Activated CD4-positive, alpha-beta T cell treated with anti-CD3 and anti-CD28 coated beads, Interleukin-2, Interleukin-6, amounts not matched to agents 100 ng/mL and 50 ng/mL, durations not matched to agents 16 hours and 8 hours (primary cell): ENCODE measurements around the gene SLCO1A2.
"Not testable (repeated sequence)": the region's sequence is repeated elsewhere in the genome, so short reads cannot be mapped to it uniquely, and the experiment has no call there.

Source experiments
- DNase-seq: peaks from one replicate; pipeline ENCODE4 v3.0.0-alpha.2; 2020

SLCO1A2 gene

GRCh38 chr12:21334771-21335325 lies at the start of gene SLCO1A2:
TSS of gene SLCO1A2 (minus strand) at chr12:21334917. CDS start at chr12:21334647, 270 bp downstream.
- DNase-seq = no peak

GRCh38 chr12:21384261-21384660 lies 49.5 kb upstream of the SLCO1A2 start:
- no peak for DNase-seq

GRCh38 chr12:21381320-21381719 lies 46.6 kb upstream of the SLCO1A2 start:
- DNase-seq = not testable (repeated sequence)

GRCh38 chr12:21379218-21379617 lies 44.5 kb upstream of the SLCO1A2 start:
- no peak for DNase-seq

- no peak for DNase-seq
These were observed 37.9 kb upstream of the SLCO1A2 start, which contains the start of gene IAPP for GRCh38 chr12:21372602-21373001. TSS of gene IAPP (plus strand) at chr12:21372902. CDS start at chr12:21373352, 450 bp downstream.

GRCh38 chr12:21370845-21371449 lies 36.2 kb upstream of the SLCO1A2 start:
- no peak for DNase-seq

GRCh38 chr12:21369141-21369980 lies 34.6 kb upstream of the SLCO1A2 start:
- DNase-seq = peak; percentile 3

- DNase-seq = not testable (repeated sequence)
These were observed 25.9 kb upstream of the SLCO1A2 start for GRCh38 chr12:21360632-21361031.

- no peak for DNase-seq
These were observed 19.9 kb upstream of the SLCO1A2 start for GRCh38 chr12:21354641-21355040.

GRCh38 chr12:21353948-21354347 lies 19.2 kb upstream of the SLCO1A2 start:
- no peak for DNase-seq

GRCh38 chr12:21353487-21353886 lies 18.8 kb upstream of the SLCO1A2 start:
- DNase-seq = no peak

- DNase-seq = no peak
These were observed 16.3 kb upstream of the SLCO1A2 start for GRCh38 chr12:21350975-21351374.

GRCh38 chr12:21346542-21347205 lies 12.0 kb upstream of the SLCO1A2 start:
- DNase-seq = no peak

- no peak for DNase-seq
These were observed 8.9 kb upstream of the SLCO1A2 start for GRCh38 chr12:21343636-21344035.

GRCh38 chr12:21341769-21342168 lies 7.1 kb upstream of the SLCO1A2 start:
- DNase-seq = no peak

GRCh38 chr12:21340403-21340802 lies 5.7 kb upstream of the SLCO1A2 start:
- DNase-seq = peak; percentile 39

- DNase-seq = no peak
These were observed 5.2 kb upstream of the SLCO1A2 start for GRCh38 chr12:21339921-21340320.

GRCh38 chr12:21337959-21338744 lies 3.4 kb upstream of the SLCO1A2 start:
- DNase-seq = peak; percentile 3

GRCh38 chr12:21337453-21337852 lies 2.7 kb upstream of the SLCO1A2 start:
- DNase-seq = no peak

GRCh38 chr12:21336656-21337055 lies 1.9 kb upstream of the SLCO1A2 start:
- DNase-seq = no peak

- no peak for DNase-seq
These were observed 3.9 kb downstream of the SLCO1A2 start for GRCh38 chr12:21330682-21331253.

GRCh38 chr12:21328578-21328977 lies 6.1 kb downstream of the SLCO1A2 start:
- DNase-seq = no peak
